H9 (cell line): Measurements from ENCODE around the gene NEUROG3. TPM values are rescaled to one million over a fixed set of nuclear protein-coding genes. Genes with fewer than 3 reads are reported as not detected.

Experiments
- DNase-seq: peaks from one replicate; pipeline ENCODE4 v3.0.0-alpha.2; 2017
- H2AFZ ChIP-seq: one replicate; pipeline ENCODE4 v1.6.1; 2013; ENCODE audit warnings: mild to moderate bottlenecking, low read length, control low read depth, moderate library complexity
- H2AK5ac ChIP-seq: 2 replicates; pipeline ENCODE4 v1.6.1; 2013; ENCODE audit warnings: low read length, control low read depth, mixed read lengths; ENCODE audit not compliant: insufficient read length
- H2BK120ac ChIP-seq: one replicate; pipeline ENCODE4 v1.6.1; 2013; ENCODE audit warnings: low read depth, mild to moderate bottlenecking, low read length, control low read depth, inconsistent platforms; ENCODE audit not compliant: poor library complexity, severe bottlenecking
- H2BK12ac ChIP-seq: 2 replicates; pipeline ENCODE4 v1.6.1; 2013; ENCODE audit warnings: low read length, control low read depth, mixed read lengths, low read depth; ENCODE audit not compliant: insufficient read length
- H2BK15ac ChIP-seq: 2 replicates; pipeline ENCODE4 v1.6.1; 2013; ENCODE audit warnings: low read depth, low read length, control low read depth
- H2BK20ac ChIP-seq: one replicate; pipeline ENCODE4 v1.6.1; 2013; ENCODE audit warnings: low read depth, mild to moderate bottlenecking, low read length, control low read depth, inconsistent platforms; ENCODE audit not compliant: poor library complexity, severe bottlenecking
- H2BK5ac ChIP-seq: 2 replicates; pipeline ENCODE4 v1.6.1; 2013; ENCODE audit warnings: low read length, control low read depth, mixed read lengths; ENCODE audit not compliant: insufficient read length
- H3K14ac ChIP-seq: 2 replicates; pipeline ENCODE4 v1.6.1; 2013; ENCODE audit warnings: low read length, control low read depth; ENCODE audit not compliant: insufficient read depth
- H3K18ac ChIP-seq: 2 replicates; pipeline ENCODE4 v1.6.1; 2013; ENCODE audit warnings: low read depth, mild to moderate bottlenecking, mixed read lengths, low read length, control low read depth; ENCODE audit not compliant: insufficient read length
- H3K23ac ChIP-seq: 2 replicates; pipeline ENCODE4 v1.6.1; 2013; ENCODE audit warnings: low read length, control low read depth, mixed read lengths, low read depth; ENCODE audit not compliant: insufficient read length
- H3K23me2 ChIP-seq: 2 replicates; pipeline ENCODE4 v1.6.1; 2013; ENCODE audit warnings: low read depth, mild to moderate bottlenecking, mixed read lengths, low read length, control low read depth; ENCODE audit not compliant: insufficient read length, poor library complexity, severe bottlenecking
- H3K27ac ChIP-seq: 2 replicates; pipeline ENCODE4 v1.5.1; 2013; ENCODE audit warnings: low read length, control low read depth, mixed read lengths, low read depth; ENCODE audit not compliant: insufficient read length
- H3K27me3 ChIP-seq: 2 replicates; pipeline ENCODE4 v1.6.1; 2013; ENCODE audit warnings: low read length, control low read depth, inconsistent platforms; ENCODE audit not compliant: insufficient read depth
- H3K4ac ChIP-seq: 2 replicates; pipeline ENCODE4 v1.6.1; 2013; ENCODE audit warnings: low read depth, mild to moderate bottlenecking, control low read depth, inconsistent platforms, low read length, moderate library complexity
- H3K4me1 ChIP-seq: 2 replicates; pipeline ENCODE4 v1.6.1; 2013; ENCODE audit warnings: low read length, control low read depth, inconsistent platforms; ENCODE audit not compliant: insufficient read depth
- H3K4me2 ChIP-seq: 2 replicates; pipeline ENCODE4 v1.6.1; 2013; ENCODE audit warnings: low read length, control low read depth, mixed read lengths; ENCODE audit not compliant: insufficient read length, insufficient read depth
- H3K56ac ChIP-seq: 2 replicates; pipeline ENCODE4 v1.6.1; 2013; ENCODE audit warnings: low read depth, mild to moderate bottlenecking, mixed read lengths, low read length, control low read depth; ENCODE audit not compliant: insufficient read length
- H3K79me1 ChIP-seq: 2 replicates; pipeline ENCODE4 v1.6.1; 2013; ENCODE audit warnings: low read depth, mild to moderate bottlenecking, moderate library complexity, low read length, control low read depth, inconsistent platforms; ENCODE audit not compliant: insufficient read depth, poor library complexity, severe bottlenecking
- H3K79me2 ChIP-seq: 2 replicates; pipeline ENCODE4 v1.6.1; 2013; ENCODE audit warnings: low read length, control low read depth, inconsistent platforms; ENCODE audit not compliant: insufficient read depth
- H3K9ac ChIP-seq: 2 replicates; pipeline ENCODE4 v1.6.1; 2013; ENCODE audit warnings: low read length, control low read depth, mixed read lengths; ENCODE audit not compliant: insufficient read length; ENCODE audit errors: extremely low read depth
- H3K9me3 ChIP-seq: one replicate; pipeline ENCODE4 v1.6.1; 2013; ENCODE audit warnings: low read depth, low read length, inconsistent platforms; ENCODE audit not compliant: control insufficient read depth
- H3T11ph ChIP-seq: one replicate; pipeline ENCODE4 v1.6.1; 2013; ENCODE audit warnings: mild to moderate bottlenecking, low read length, control low read depth, inconsistent platforms
- H4K20me1 ChIP-seq: one replicate; pipeline ENCODE4 v1.6.1; 2013; ENCODE audit not compliant: control insufficient read depth, insufficient read length, insufficient read depth
- H4K5ac ChIP-seq: 2 replicates; pipeline ENCODE4 v1.6.1; 2013; ENCODE audit warnings: low read depth, mild to moderate bottlenecking, mixed read lengths, low read length, control low read depth; ENCODE audit not compliant: insufficient read length
- H4K8ac ChIP-seq: replicated peaks from 2 replicates; pipeline ENCODE4 v1.6.1; 2013; ENCODE audit warnings: low read length, control low read depth, mixed read lengths, low read depth; ENCODE audit not compliant: insufficient read length
- H4K91ac ChIP-seq: 2 replicates; pipeline ENCODE4 v1.6.1; 2013; ENCODE audit warnings: low read depth, mild to moderate bottlenecking, moderate library complexity, mixed read lengths, low read length, control low read depth; ENCODE audit not compliant: insufficient read length
- H3K27ac Mint-ChIP-seq, 3 experiments: 2 replicates in 2 of 3; 3 replicates in 1 of 3; pipeline ENCODE4 v1.8.0; 2020 to 2021; ENCODE audit warnings: mixed read lengths in 3 of 3, mild to moderate bottlenecking in 1 of 3, moderate library complexity in 1 of 3
- H3K27me3 Mint-ChIP-seq: 2 replicates; pipeline ENCODE4 v1.8.0; 2021; ENCODE audit warnings: low read depth, mild to moderate bottlenecking, moderate library complexity, mixed read lengths
- H3K36me3 Mint-ChIP-seq, 3 experiments: 2 replicates in 2 of 3; 3 replicates in 1 of 3; pipeline ENCODE4 v1.8.0; 2020 to 2021; ENCODE audit warnings: low read depth in 3 of 3, mixed read lengths in 3 of 3; ENCODE audit not compliant: insufficient read depth in 1 of 3
- H3K4me1 Mint-ChIP-seq, 2 experiments: 2 replicates each; pipeline ENCODE4 v1.8.0; 2020; ENCODE audit warnings: mixed read lengths in 2 of 2
- H3K4me3 Mint-ChIP-seq, 2 experiments: 2 replicates in 1 of 2; 3 replicates in 1 of 2; pipeline ENCODE4 v1.8.0; 2020 to 2021; ENCODE audit warnings: mild to moderate bottlenecking in 2 of 2, mixed read lengths in 2 of 2, moderate library complexity in 1 of 2
- H3K9me3 Mint-ChIP-seq, 2 experiments: 2 replicates in 1 of 2; 3 replicates in 1 of 2; pipeline ENCODE4 v1.8.0; 2020; ENCODE audit warnings: mild to moderate bottlenecking in 2 of 2, mixed read lengths in 2 of 2, moderate library complexity in 1 of 2
- CTCF ChIP-seq: fragments of 200-600 bp; sonication (generic); conservative IDR thresholded peaks from 3 replicates; pipeline ENCODE4 v1.8.0; 2021; ENCODE audit warnings: antibody characterized with exemption, mild to moderate bottlenecking
- WGBS: extraction: QIAGEN DNeasy Blood & Tissue Kit; methylation state at CpG from one replicate; pipeline ENCODE4 v1.1.7; 2013; ENCODE audit warnings: missing lambda C conversion rate, low lambda C conversion rate, mixed read lengths; ENCODE audit not compliant: insufficient read length; ENCODE audit errors: extremely low coverage; 5-methylcytosine and 5-hydroxymethylcytosine counted together
- total RNA-seq: library from RNA; stranded (reverse); gene quantifications from 2 replicates; pipeline ENCODE4 v1.2.1, GENCODE V29; 2021

NEUROG3 gene
- total RNA-seq, 1 experiment from 2014 or later: not detected

GRCh38 chr10:69575164-69575722 lies 2.0 kb upstream of the NEUROG3 start:
- H2BK120ac ChIP-seq: no peak overlapping the region
- peaks cover 0 to 3% of the 10 kb centered on the region in 2 experiments; a peak in 4 of 5 replicates for H3K9me3 Mint-ChIP-seq
- no peaks in the 10 kb centered on the region for H3K79me1 ChIP-seq
- no peaks in the 10 kb centered on the region; the same call in none of the 2 replicates for H3K27me3 Mint-ChIP-seq
- WGBS: no CpG with 5 or more reads among the region's 5 CpGs
- no peak overlapping the region for H2BK15ac ChIP-seq
- H3K36me3 Mint-ChIP-seq: no peaks in the 10 kb centered on the region; a peak in 1 of 7 replicates
- no peak overlapping the region for H3K14ac ChIP-seq
- peaks cover 45% of the 10 kb centered on the region for H3K23me2 ChIP-seq
- H3K9ac ChIP-seq: no peak overlapping the region
- peaks cover 95% of the 10 kb centered on the region for H3K27me3 ChIP-seq
- DNase-seq: no peak
- H3K4me2 ChIP-seq: peak overlapping the region; percentile 59
- peak overlapping the region; percentile 56 to 81; a peak in 4 of 5 replicates for H3K4me3 Mint-ChIP-seq
- H4K91ac ChIP-seq: no peak overlapping the region
- no peak overlapping the region for H4K8ac ChIP-seq
- no peaks in the 10 kb centered on the region for H3K79me2 ChIP-seq
- peaks cover 16% of the 10 kb centered on the region for H3K4me1 ChIP-seq
- no peak overlapping the region for H3K4ac ChIP-seq
- H3K18ac ChIP-seq: no peak overlapping the region
- H2BK5ac ChIP-seq: no peak overlapping the region
- H3K9me3 ChIP-seq: no peaks in the 10 kb centered on the region
- H3K27ac Mint-ChIP-seq: no peak overlapping the region
- no peak overlapping the region for H3T11ph ChIP-seq
- no peak overlapping the region for H4K5ac ChIP-seq
- TF ChIP-seq CTCF: no peak
- no peak overlapping the region for H2BK12ac ChIP-seq
- no peak overlapping the region for H2AFZ ChIP-seq
- no peak overlapping the region for H3K27ac ChIP-seq
- H3K23ac ChIP-seq: no peak overlapping the region
- H3K56ac ChIP-seq: no peak overlapping the region
- H4K20me1 ChIP-seq: peaks cover 3% of the 10 kb centered on the region
- H2BK20ac ChIP-seq: no peak overlapping the region
- peaks cover 56 to 79% of the 10 kb centered on the region in 2 experiments for H3K4me1 Mint-ChIP-seq
- no peak overlapping the region for H2AK5ac ChIP-seq
